ENCODE results near the gene SLC10A3. TPM values are rescaled to one million over a fixed set of nuclear protein-coding genes. Genes with fewer than 3 reads are reported as not detected.

SLC10A3 gene
- total and polyA plus RNA-seq, 10 of the 15 experiments (the other 5 are each of a cell fraction or from before 2014, with no cell fraction given): 1.7 to 23.5 (median 11.0) TPM

DNA sequence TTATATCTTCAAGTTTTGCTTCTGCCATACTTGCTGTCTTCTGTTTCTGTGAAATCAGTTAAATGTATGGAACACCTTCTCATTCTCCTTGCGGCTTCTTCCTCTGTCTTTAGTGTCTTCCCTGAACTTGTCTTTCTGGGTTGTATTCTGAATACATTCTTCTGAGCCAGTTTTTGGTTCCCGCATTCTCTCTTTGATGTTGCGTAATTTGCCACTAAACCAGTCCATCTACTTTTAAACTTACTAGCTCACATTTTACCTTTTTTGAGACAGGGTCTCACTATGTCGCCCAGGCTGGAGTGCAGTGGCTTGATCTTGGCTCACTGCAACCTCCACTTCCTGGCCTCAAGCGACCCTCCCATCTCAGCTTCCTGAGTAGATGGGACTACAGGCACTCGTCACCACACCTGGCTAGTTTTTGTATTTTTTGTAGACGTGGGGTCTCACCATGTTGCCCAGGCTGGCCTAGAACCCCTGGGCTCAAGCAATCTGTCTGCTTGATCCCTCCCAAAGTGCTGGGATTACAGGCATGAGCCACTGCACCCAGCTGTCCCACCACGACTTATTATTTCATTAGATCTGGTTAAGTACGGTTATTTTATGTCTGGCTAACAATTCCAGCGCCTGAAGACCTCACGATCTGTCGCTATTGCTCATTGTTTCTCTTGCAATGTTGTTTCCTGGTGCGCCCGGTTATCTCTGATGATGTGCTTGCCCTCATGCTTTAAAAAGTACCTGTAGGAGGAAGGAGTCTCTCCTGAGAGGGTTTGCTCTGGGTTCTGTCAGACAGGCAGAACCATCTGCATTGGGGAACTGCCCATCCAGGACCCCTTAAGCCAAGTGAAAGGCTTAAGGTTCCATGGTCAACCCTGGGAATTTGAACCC lies 35.4 kb upstream of the SLC10A3 start:
- ChIA-PET SMC1A (ENCODE audit: uncharacterized antibody, unreplicated experiment) (interaction anchor here (1.1 to 1.9 kb wide), 6 partner anchors 11 to 153 kb away, joined by 3 to 10 read pairs (median 7); partner anchors contain the start of genes PLXNA3, RPL10, SLC10A3 and UBL4A), CTCF (interaction anchor here (0.9 to 2.8 kb wide), 5 partner anchors 62 to 152 kb away, joined by 3 to 23 read pairs (median 8); partner anchors contain the start of genes FLNA and RPL10), RAD21 (ENCODE audit: unreplicated experiment) (interaction anchor here (1.2 to 1.3 kb wide), 2 partner anchors 29 to 39 kb away, joined by 3 to 4 read pairs; partner anchors contain the start of gene UBL4A), POLR2A (interaction anchor here (1.0 to 1.8 kb wide), 2 partner anchors 28 to 36 kb away, joined by 3 to 12 read pairs; partner anchors contain the start of gene SLC10A3)
- FAIRE-seq: no peak
- ATAC-seq: no peak
- Histone ChIP-seq H3K4me2 (ENCODE audit: control insufficient read depth, insufficient read depth) (no peak overlapping the region), H3K9ac (ENCODE audit: control insufficient read depth, insufficient read depth, low read length) (no peak overlapping the region), H3K79me2 (ENCODE audit: control insufficient read depth, insufficient read depth, low read length) (no peaks in the 10 kb centered on the region), H4K20me1 (ENCODE audit: control insufficient read depth, insufficient read depth) (no peaks in the 10 kb centered on the region), H2AFZ (ENCODE audit: control insufficient read depth, low read depth, low read length) (no peak overlapping the region), H3K4me3 (no peak overlapping the region), H3K27ac (ENCODE audit: control insufficient read depth, insufficient read depth) (no peak overlapping the region; the same call in 1 of the 2 replicates), H3K27me3 (replicated peaks in 1 of 2; ENCODE audit: control insufficient read depth in 2 of 2, insufficient read depth in 2 of 2, low read length in 1 of 2) (no peaks in the 10 kb centered on the region), H3K9me3 (replicated peaks; ENCODE audit: control insufficient read depth, insufficient read depth, low read length) (no peaks in the 10 kb centered on the region), H3K4me1 (ENCODE audit: control insufficient read depth, insufficient read depth, low read length) (peaks cover 10% of the 10 kb centered on the region), H3K36me3 (ENCODE audit: control insufficient read depth in 2 of 2, insufficient read depth in 2 of 2, low read length in 1 of 2) (no peaks in the 10 kb centered on the region)
- 72% methylated on average over 14 of the region's 14 CpGs for WGBS (ENCODE audit: insufficient coverage, insufficient replicate concordance, low lambda C conversion rate, missing lambda C conversion rate)
- TF ChIP-seq BACH1 (IDR thresholded peaks at IDR 0.05; ENCODE audit: borderline replicate concordance) (no peak), SUPT20H (IDR thresholded peaks at IDR 0.05; ENCODE audit: borderline replicate concordance, control insufficient read depth, low read depth, low read length) (no peak), EGR1 (IDR thresholded peaks at IDR 0.05; ENCODE audit: borderline replicate concordance in 1 of 2, low read depth in 2 of 2, low read length in 2 of 2) (no peak), CBX3 (IDR thresholded peaks at IDR 0.05; ENCODE audit: borderline replicate concordance, low read depth) (no peak)
- intact Hi-C loops (cut with micrococcal nuclease; ENCODE audit: unreplicated experiment): no loop called here
- no peak for DNase-seq (ENCODE audit: low read depth, low spot score)
- in situ Hi-C loops (cut with MboI): loop anchor here (25.0 kb wide), 1 partner anchor 389 kb away; the partner anchor contains the start of gene OPN1LW
- BruUV-seq (replicated peaks): no TSS peak

Measured in GM12878 (cell line).